GM19023 (cell line): ENCODE data around the gene TMEM106C.

ENCODE experiments used
- ATAC-seq: cut with Tn5 transposase; IDR thresholded peaks from one replicate; pipeline ENCODE4 v1.9.1; 2021; ENCODE audit warnings: mild to moderate bottlenecking, moderate library complexity; ENCODE audit not compliant: unreplicated experiment

TMEM106C gene

DNA sequence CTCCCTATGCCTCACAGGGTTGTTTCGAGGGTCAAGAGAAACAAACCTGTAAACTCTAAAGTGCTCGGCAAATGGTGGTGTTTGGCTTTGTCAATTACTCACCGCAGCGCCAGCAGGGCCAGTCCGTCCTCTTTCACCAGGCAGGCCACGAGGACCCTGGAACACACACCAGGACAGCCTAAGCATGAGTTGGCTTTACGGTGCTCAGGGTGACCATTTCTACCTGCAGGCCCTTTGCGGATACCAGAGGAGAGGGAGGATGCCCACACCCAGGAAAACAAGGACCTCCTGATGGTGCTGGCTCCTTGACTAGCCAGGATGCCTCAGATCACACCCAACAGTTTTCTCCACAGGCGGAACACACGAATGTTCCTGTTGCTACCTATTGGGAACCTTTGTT lies 29.4 kb downstream of the TMEM106C start:
- ATAC-seq: no peak

DNA sequence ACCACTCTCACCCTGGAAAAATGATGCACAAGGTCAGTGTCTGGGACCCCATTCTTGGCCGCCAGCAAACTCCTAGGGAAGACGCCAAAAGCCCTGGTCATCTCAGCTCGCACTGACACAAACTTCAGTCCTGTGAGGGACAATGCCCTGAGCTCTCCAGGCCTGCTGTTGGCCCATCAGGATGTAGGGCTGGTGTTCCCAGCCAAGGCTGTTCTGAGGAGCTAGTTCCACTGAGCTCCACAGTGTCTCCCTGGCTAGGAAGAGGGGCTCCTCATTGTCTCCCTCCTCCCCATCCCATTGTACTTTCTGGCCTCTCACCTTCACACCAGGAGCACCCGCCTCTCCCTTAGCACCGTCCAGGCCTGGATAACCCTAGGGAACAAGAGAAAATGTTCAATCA lies 30.1 kb downstream of the TMEM106C start:
- ATAC-seq: no peak

DNA sequence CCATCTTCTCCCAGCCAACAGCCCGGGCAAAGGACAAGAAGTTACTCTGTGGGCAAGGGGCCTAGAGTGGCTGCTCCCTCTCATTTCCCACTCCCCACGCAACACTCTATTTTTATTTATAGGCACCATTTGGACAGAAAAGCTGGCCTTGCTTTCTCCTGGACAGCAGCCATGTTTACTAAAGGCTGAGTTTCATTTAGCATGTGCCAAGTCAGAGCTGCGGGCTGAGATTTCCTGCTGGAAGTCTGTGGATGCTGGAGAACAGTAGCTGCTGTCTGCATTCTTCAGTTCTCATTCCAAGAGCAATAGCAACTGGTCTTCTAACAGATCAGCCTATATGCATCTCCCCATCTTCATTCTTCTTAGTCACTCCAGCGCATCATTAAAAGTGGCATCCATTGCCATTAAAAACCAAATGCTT lies 32.6 kb downstream of the TMEM106C start:
- ATAC-seq: no peak

DNA sequence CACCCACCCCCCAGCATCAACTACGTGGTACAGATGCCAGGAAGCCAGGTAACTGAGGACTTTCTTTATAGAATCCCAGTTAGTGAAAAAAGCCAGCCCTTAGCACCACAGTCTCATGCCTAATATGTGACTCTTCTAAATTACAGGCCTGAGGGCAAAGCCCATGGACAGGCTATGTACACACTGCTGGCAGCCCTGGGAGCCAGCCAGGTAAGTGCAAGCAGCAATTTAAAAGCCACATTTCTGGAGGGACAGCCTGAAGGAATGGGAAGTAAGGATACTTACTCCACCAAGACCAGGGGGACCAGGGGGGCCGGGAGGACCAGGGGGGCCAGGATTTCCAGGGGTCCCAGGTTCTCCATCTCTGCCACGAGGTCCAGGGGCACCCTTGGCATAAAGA lies 33.9 kb downstream of the TMEM106C start:
- ATAC-seq: no peak

DNA sequence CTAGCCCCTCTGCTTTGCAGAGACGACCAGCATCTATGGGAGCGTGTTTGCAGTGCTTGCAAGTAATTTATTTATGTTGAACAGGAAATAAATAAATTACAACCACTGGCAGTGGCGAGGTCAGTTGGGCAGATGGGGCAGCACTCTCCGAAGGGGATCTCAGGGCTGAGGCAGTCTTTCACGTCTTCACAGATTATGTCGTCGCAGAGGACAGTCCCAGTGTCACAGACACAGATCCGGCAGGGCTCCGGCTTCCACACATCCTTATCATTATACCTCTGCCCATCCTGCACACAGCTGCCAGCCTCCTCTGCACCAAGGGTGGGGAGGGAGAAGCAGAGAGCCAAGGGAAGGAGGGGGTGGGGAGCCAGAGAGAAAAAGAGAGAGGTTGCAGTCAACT lies 36.4 kb downstream of the TMEM106C start:
- ATAC-seq: no peak

DNA sequence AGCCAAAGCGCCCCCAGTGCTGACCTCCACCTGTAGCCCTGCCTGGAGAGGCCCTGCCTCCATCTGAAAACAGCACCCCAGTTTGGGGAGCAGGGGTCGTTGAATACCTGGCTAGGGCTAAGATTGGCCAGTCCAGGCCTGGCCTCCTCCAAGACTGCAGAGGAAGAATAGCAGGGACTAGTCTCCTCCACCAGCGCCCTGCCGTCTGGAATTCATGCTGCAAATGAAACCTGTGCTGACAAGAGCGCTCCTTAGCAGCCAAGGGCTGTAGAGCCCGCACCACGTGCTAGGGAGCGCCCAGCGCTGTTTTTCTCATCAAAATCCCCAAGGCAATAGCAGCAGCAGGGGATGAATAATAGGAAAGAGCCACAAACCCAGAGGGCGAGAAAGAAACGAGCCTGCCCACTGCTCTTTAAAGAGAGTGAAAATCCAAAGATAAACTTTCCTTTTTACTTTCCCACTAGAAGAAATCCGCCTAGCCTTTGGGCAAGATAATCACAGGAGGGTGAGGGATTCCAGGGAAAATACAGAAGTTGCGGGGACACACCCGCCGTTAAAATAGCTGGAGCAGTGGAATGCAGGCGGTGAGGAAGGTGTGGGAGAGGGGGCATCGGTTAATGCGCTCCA lies 37.6 kb downstream of the TMEM106C start:
- ATAC-seq: no peak

DNA sequence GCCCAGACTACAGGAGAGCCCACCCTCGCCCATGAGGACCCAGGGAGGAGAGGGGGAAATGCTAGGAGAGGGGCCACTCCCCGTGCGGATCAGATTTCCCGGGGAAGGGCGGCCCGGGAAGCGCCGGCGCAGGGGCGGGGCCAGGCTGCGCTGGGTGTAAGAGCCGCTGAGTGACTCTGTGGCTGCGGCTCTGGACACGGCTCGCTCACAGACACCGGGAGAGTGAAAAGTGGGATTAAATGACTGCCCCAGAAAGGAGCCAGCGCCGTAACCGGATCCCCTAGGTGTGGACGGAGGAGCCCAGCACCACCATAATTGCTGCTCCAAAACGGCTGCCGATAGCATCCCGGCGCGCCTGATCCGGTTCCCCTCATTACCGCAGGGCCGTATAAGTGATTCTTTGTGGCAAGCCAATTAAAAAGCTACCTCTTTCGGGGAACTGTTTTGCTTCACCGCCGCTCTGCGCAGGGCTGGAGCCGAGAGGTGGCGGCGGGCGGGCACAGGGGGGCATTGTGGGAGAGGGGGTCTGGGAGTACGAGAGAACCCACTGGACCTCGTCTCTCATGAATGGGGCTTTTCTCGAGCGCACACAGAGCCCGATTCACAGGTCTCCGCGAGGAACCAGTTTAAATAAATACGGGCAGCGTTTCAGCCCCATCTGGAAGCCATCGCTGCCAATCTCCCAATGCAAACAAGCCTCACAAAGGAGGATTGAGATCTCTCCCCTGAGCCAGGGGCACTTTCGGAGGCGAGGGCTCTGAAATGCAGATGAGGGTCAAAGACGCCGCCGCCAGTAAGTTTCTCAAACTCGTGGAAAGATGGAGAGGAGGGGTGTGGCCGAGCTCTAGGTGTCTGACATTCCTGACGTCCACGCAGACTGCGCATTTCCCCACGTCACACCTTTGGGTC lies 38.4 kb downstream of the TMEM106C start:
- no peak for ATAC-seq

DNA sequence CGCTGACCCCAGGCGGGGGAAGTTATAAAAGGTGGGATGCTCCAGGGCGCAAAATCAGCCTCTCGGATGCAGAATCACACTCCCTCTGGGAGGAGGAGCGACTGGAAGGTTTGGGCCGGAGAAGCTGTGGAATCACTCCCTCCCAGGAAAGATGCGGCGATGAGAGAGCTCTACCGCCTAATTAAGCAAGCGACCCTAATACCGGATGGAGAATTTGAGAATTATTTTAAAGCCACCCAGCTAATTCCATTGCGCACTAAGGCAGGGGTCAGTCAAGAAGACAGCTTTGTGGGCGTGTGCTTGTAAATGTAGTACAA lies 39.0 kb downstream of the TMEM106C start:
- no peak for ATAC-seq

DNA sequence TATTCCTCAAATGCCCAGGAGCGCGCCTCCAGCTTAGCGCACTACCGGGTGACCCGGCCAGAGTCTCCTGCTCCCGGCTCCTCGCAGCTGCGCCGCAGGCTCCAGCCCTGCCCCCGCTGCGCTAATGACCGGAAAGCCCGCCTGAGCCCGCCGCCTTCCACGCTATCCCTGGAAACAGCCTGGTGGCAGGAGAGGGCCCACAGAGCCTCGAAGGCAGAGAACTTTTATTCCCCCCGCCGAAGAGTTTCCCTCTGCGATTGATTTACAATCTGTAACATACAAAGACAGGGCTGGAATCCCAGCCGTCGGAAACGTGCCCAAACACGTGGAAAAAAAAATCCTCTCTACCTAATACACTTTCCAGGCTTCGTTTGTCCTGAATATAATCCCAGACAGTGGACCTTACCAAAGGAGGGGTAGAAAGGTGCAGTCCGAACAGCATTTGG lies 39.4 kb downstream of the TMEM106C start:
- ATAC-seq: no peak

DNA sequence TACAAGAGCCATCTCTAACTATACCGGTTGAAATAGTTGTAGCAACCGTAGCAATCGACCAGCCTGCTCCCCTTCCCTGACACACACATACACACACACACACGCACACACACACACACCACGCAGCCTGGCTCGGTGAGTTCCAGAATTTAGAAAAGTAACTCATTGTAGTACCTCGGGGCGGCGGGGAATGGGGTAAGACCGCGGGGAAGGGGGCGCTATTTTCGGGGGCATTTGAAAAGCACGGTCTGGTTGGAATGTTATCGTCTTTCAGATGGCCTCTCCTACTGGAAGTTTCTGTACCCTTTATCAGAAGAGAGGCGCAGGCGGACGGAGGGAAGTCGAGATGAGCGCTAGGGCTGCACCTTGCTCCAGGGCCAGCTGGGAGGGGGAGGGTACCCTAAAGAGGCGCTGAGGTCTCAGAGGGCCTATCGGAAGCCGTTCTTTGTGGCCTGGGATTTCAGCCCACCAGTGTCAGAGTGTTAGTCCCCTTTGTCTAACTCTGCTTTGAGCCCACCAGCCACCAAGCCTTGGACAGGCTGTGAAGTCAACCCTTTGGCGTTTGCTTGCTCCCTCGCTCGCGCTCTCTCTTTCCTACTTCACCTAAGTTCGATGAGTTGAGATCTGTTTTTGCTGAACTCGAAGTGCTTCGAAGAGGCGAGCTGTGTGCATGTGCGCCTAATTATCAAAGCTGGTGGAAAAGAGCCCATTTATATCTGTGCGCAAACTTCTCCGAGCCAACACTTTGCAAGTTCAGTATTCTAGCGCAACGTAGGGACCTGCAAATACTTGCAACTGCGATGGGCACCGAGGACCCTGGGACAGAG lies 40.0 kb downstream of the TMEM106C start:
- ATAC-seq: no peak

DNA sequence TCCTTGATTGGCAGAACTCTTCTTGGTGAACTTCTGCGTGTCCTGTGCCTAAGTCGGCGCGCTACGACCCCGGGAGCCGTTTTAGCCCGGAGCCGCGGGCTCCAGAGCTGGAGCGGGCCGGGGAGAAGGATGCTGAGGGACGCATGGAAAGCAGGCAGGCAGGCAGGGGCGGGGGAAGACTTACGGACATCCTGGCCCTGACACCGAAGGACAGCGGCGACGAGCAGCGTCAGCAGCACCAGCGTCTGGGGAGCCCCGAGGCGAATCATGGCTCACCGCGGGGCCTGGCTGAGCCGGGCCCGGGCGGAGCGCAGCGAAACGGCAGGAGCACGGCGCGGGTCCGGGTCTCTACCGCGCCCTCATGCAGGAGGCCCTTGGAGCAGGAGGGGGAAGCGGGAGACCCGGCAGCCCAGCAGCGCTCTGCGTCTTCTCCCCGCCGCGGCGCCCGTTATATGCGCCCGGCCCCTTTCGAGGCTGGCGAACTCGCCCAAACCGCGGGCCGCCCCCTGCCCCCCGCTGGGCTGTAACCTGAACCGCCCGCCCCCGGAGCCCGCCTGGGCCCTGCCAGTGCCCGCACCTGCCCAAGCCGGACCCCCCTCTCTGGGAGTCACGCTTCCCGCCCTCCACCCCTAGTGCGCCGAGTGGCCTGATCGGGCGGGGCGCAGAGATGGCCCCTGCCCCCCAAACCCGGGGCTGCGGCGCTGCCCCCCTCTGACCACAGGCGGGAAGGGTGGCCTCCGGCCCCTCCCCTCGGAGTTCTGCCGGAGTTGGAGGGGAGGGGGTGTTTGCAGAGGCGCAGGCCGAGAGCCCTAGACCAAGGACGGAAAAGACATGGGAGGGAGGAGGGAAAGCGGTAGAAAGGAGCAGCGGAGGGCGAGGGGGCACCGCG lies 40.9 kb downstream of the TMEM106C start, which contains the start of gene COL2A1:
TSS of gene COL2A1 (minus strand) at position 424 of the 889 bp plus-strand sequence. CDS start at position 269, 155 bp downstream.
- no peak for ATAC-seq

DNA sequence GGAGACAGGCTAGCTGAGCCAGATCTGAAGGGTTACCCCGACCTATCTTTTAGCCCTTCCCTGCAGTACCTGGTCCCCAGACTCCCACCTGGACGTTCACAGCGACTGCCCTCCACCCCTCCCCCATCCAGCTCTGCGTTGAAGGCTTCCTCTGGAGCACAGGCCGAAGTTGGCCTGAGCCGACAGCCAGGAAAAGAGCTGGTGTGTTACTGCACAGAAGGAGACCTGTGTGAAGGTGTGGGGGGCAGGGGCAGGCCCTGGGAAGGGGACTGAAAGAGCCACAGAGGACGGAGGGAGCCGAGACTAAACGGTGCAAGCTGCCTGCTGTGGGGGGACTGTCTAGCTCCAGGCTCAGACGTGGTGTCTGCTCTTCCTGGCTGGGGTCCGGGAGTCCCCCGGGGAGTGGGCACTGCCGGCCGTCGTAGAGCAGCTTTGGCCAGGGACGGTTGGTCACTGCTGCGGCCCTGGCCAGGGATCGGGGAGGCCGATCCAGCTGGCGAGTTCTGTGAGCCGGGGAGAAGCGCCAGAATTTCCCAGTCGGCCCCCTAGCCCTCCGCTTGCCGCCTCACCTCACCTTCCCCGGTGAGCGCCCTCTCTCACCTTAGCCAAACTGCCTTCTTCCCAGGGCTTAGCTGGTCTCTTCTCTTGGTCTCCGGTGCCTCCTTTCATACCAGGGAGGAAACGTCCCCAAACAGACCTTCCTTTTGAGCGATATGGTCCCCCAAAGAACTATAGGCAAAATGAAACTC lies 41.8 kb downstream of the TMEM106C start:
- ATAC-seq: no peak

DNA sequence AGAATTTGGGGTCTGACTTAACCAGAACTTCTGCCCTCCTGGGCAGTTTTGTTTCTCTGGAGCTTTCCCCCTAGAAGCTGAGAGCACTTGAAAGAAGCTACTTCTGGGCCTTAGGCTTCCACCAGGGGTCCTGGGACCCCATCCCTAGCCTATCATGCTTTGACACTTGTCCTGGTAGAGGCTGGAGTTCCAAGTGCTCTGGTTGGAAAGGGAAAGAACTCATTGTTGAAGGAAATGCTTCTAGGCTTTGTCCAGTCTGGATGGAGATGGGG lies 42.3 kb downstream of the TMEM106C start:
- no peak for ATAC-seq

DNA sequence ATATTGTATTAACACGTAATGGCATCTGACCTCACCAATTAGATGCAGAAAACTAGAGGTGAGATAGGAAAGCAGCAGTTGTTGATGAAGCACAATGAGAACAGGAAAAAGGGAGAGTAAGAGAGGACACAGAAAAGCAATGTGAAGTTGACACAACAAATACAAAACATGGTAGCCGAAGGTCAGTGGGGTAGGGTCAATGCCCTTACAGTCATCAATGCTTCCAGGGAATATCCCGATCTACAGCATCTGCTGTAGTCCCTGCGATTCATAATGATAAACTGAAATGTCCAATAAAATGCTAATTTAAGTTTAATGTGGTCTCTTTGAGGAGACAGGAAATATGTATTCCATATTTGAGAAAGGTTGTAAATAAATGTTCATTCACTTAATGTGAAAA lies 43.8 kb downstream of the TMEM106C start:
- no peak for ATAC-seq

DNA sequence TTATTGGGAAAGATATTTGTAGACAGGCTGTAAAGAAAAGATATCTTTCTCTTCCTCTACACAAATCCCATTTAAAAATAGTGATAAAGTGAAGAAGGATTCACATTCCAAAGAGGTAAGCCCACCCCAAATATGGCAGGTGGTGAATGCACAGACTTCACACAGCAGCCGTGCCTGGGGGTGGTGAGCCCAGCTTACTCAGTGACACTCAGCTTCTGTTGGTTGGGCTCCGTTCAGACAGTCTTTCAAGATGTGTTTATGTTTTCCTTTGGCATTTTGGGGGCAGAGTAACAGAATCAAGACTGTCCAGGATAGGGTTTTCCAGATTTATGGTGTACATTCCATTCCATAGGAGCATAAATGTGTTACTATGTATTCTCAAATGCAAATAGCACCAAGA lies 45.0 kb downstream of the TMEM106C start:
- ATAC-seq: no peak

DNA sequence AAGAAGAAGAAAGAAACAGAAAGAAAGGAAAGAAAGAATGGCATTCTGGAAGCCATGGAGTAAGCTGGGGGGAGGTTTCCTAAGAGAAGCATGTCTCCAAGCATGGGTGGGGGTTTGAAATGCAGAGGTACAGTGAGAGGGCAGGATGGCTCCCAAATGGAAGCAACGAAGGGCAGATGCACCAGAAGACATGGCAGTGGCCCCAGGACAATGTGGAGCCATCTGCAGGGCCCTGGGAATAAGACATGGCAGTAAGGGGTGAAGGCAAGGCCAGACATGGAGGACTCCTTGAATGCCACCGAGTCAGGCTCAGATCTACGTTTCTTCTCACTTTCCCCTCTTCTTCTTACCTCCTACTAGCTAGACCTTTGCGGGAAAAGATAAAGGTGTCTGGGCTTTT lies 45.6 kb downstream of the TMEM106C start:
- no peak for ATAC-seq

DNA sequence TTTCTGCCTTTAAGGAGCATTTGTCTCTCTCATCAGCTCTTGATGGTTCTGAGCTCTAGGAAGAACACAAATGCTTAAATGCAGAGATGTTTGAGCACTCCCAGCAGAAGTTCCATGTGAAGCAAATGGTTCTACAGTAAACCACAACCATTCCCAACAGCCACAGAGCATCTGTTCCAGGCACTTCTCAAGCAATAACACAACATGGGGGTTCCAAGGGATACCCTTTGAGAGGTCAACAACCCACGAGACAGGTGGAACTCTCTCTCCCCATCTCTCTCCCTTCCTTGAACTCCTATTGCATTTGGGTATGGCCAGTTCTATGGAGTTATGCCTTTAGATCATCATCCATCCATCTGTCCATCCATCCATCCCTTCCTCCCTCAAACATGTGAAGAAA lies 46.1 kb downstream of the TMEM106C start:
- ATAC-seq: no peak

DNA sequence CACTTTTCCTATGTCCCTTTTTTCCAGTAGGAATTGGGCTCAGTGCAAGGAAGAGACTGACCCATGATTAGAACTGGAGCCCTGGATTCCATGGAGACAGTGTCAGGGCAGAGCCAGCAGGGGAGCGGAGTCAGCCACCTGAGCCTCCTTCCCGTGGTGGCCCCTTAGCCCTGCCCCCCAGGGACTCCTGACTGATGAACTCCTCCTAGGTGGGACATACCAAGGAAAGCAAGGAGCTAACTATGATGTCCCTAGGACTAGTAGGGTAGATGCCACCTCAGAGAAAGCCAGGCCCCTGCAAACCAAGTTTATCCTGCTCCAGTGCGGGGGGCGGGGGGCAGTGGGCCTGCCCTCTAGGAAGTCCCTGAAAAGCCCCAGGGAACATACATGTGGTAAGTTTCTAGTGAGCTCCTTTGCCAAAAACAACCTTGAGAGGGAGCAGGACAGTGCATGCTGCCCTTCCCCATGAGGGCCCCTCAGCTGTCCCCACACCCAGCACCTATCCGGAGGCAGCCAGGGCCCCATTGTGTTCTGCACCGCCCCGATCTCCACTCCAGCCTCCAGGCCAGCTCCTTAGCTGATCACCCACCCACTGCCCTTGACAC lies 47.1 kb downstream of the TMEM106C start:
- no peak for ATAC-seq

DNA sequence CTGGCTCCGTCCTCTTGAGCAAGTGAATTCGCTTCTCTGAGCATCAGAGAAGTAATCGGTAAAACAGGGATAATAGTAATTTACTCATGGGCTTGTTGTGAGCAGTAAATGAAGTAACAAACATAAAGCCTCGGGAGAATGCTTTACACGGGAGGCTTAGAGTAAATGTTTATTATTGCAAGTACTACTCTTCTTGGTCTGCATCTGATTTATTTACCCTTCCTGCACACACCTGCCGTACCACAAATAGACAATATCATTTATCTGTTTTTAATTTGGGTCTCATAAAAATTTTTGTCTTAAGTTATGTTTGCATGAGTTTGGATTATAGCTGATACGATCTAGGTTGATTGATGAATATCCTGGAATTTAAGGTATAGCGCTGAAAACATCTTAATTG lies 48.7 kb downstream of the TMEM106C start:
- ATAC-seq: no peak

DNA sequence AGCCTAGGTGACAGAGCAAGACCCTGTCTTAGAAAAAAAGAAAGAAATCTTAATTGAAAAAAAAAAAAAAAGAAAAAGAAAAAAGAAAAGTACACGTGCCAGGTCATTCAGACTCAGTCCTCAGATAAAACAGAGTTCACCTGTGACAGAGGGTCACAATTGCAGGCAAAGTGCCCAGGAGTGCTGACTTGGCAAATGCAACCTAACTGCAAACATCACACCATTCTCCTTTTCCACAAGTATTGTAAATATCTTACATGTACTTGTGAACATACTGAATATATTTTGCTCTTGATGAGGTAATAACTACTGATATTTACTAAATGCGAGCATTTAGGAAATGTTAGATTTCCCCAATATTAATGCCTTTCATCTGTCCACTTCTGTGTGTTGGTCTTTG lies 49.9 kb downstream of the TMEM106C start:
- no peak for ATAC-seq
